HG03159 (cell line): Measurements from ENCODE around the gene ZNF418.

Experiments
- ATAC-seq: cut with Tn5 transposase; IDR thresholded peaks from one replicate; pipeline ENCODE4 v1.9.1; 2021; ENCODE audit warnings: mild to moderate bottlenecking, moderate library complexity; ENCODE audit not compliant: unreplicated experiment

ZNF418 gene

DNA sequence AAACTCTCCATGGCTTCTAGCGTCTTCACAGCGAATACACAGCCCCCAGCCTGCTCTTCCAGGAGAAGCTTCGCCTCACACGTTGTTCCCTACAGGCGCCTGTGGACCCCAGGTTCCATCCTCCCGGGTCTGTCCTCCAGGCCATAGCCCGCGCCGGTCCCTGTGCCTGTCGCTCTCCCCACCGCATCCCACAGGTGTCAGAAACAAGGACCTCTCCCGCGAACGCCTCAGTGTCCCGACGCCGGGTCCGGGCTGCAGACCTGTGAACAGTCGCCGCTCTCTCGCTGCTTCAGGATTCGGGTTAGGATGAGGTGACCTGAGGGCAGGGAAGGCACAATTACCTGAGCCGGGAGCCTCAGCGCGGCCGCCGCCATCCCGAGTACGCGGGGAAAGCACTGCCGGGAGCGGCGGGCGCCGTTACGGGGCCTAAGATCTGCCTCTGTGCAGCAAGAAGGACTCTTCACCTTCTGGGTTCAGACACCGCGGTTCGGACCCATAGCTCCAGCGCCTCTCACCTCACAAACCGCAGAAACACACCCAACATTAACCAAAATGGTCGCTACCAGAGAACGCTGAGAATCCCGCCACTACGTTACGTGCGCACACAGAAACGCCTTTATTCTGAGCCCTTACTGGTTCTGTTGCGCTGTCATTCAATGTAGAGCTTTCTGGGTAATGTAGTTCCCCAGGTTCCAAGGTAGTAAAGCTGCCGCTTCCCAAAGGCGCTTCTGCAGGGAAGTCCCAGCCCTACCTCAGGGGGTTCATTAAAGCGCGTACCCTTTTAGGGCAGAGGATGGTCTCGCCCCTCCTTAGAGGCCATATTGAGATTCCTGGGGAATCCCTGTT, at the start of gene ZNF418:
TSS of gene ZNF418 (minus strand) at position 583 of the 846 bp plus-strand sequence. CDS start 1,580 bp downstream, outside the sequence.
- ATAC-seq: peak; percentile 79

DNA sequence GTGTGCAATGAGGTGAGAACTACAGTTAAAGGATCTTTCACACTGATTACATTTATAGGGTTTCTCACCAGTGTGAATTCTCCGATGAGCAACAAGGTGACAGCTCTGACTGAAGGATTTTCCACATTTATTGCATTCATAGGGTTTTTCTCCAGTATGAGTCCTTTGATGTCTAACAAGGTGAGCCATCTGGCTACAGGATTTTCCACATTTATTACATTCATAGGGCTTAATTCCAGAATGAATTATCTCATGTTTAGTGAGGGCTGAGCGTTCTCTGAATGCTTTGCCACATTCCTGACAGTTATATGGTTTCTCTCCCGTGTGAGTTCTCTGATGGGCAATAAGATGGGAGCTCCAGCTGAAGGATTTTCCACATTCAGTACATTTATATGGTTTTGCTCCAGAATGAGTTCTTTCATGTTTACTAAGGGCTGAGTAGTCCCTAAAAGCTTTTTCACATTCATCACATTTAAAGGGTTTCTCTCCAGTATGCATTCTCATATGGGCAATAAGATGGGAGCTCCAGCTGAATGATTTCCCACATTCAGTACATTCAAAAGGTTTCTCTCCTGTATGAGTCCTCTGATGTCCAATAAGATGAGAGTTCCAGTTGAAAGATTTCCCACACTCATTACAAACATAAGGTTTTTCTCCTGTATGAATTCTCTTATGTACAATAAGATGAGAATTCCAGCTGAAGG, 43.5 kb upstream of the ZNF418 start:
- no peak for ATAC-seq

DNA sequence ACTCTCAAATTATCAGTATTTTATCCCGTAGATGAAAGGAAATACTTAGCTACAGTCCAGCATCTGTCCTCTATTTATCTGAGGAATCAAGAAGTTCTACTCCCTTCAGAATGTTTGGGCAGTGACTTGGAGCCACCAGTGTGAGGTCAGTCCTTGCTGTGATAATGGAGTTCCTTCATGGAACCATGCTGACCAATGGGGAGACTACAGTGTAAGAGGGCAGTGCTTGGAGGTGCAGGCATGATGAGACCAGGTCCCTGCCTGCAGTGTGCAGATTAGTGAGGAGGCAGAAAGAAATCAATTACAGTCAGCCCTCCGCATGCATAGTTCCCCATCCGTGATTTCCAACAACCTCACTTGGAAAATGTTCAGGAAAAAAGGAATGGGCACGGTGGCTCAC, 39.2 kb upstream of the ZNF418 start, which contains the start of gene C19orf18:
TSS of gene C19orf18 (minus strand) at position 101 of the 400 bp plus-strand sequence. CDS start 102 bp downstream, outside the sequence.
- no peak for ATAC-seq

DNA sequence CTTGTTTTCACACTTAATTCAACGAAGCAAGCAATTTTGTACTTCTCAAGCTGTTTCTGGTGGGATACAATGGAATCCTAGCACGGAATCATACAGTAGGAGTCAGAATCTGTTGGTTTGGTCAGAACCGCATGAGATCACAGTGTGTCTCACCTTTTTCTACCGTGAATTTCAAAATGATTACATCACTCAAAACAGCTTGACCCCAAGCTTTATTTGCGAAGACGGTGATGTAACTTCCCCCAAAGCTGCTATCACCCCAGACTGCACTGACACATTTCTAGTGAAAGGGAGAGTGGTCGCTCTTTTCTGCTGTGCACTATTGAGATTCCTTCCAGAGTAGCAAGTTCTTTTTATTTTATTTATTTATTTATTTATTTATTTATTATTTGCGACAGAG, 29.6 kb upstream of the ZNF418 start:
- ATAC-seq: no peak

DNA sequence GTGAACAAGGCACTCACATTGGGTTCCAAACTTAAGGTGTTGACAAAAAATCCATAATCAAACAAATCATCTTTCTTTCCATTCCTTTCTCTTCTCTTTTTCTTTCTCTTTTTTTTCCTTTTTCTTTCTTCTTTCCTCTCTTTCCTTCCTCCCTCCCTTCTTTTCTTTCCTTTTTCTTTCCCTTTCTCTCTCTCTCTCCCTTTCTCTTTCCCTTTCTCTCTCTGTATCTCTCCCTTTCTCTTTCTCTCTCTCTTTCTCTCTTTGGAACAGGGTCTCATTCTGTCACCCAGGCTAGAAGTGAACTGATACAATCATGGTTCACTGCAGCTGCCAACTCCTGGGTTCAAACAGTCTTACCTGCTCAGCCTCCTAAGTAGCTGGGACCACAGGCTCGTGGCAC, 26.6 kb upstream of the ZNF418 start:
- no peak for ATAC-seq

DNA sequence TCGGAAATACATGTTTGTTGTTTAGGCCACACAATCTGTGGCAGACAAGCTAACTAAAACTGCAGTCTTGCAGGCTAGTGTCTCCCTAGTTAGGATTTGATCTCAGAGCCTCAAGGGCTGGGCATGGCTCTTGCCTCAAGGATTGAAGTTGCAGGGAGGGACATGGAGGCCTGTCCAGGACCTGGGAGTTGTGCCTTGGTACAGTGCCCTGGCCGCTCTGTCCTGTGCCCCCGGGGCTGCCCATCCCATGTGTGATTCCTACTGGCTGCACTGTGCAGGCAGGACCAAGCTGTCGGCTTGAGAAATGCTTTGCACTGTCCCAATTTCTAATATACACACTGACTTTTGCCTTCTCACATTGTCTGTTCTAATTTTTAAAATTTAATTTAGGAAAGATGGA, 19.8 kb upstream of the ZNF418 start:
- no peak for ATAC-seq

DNA sequence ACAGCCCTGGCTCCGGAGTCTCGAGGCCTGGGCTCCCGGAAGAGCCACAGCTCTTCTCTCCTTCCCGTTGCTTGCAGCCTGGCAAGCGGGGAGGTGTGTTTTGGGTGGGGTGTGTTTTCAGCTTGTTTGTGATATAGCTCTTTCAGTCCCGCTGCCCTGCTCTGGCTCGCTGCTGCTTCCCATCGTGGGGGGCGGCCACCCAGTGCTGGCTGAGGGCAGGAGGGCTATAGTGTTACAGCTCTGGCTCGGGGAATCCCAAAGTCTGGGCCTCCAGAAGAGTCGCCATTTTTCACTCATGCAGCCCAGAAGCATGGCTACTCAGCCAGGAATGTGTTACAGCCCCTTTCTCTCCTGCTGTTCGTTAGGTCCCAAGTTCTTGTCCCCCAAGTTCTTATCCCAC, 14.5 kb upstream of the ZNF418 start:
- no peak for ATAC-seq

DNA sequence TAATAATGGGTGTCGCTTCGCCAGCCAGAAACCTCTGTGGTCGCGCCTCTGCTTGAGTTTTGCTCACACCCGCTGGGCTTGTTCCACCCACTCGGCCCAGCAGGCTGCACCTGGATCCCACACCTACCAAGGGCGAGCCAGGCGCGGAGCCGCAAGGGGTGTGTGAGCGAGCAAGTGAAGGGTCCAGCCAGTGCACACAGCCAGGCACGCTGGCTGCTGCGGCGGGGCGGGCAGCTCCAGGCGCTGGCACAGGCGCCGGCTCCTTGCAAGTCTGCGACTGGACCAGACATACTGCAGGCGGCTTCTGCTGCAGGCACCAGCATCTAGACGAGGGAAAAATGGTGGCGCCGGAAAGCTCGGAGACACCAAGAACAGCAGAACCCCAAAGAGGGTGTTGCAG, 14.1 kb upstream of the ZNF418 start:
- no peak for ATAC-seq

DNA sequence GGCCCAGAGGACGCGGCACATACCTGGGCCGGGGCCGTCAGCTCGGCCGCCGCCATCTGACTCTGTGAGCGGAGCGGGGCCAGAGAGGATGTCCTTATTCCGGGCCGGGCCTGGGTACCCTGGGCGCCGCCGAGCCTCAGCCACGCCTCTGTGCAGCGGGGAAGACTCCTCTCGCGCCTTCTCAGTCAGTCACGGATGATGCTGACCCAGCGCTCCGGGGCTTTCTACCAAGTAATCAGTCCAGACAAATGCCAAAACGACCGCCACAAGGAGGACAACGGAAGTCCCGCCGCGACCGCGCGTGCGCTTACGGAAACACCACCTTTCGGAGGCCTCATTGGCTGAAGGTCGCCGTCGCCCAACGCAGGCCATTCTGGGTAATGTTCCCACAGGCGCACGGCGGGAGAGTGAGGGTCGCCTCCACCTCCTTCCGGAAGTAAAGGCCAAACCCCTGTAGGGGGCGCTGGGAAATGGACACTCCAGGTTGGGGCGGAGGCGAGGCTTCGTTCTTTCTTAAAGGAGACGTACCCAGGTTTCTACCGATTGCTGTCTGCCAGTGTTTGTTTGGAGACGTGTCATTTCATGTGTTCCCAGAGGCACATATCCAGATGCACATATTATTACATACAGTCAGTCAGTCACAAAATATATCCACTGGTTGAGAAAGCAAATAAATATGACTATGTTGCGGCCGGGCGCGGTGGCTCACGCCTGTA, 12.4 kb upstream of the ZNF418 start, which contains the start of gene ZNF256:
TSS of gene ZNF256 (minus strand) at position 288 of the 716 bp plus-strand sequence. CDS start at position 56, 232 bp downstream.
- peak; percentile 90 for ATAC-seq

DNA sequence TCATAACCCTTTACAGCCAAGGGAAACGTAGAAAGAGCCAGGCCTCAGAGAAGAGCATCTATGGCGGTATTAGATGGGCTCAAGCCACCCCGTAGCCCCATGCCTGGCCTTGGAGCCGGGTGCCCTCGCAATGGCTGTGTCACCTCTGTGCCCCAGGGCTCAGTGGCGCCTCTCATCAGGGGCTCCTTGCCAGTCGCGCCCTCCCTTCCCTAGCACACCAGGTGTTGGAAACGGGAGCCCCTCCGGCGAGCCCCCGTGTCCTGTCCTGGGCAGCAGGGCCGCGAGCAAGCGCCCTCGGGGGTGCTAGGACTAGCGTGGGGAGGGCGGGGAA, 11.9 kb upstream of the ZNF418 start:
- ATAC-seq: no peak

DNA sequence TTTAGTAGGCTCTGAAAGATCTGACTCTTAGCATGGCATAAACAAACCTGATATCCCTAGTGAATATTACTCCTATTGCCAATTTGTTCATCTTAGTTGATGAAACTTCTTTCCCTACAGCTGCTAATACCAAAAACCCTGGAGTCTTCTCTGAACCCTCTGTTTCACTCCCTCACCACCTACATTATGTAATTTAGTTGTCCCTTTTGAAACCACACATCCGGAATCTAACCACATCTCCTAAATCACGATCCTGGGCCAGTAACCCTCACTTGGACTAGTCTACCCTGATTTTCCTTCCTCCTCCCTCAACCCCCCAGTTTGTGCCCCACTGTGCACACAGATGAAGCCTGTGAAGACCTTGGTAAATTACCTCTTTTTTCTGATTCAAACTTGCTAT, 11.1 kb upstream of the ZNF418 start:
- ATAC-seq: no peak

DNA sequence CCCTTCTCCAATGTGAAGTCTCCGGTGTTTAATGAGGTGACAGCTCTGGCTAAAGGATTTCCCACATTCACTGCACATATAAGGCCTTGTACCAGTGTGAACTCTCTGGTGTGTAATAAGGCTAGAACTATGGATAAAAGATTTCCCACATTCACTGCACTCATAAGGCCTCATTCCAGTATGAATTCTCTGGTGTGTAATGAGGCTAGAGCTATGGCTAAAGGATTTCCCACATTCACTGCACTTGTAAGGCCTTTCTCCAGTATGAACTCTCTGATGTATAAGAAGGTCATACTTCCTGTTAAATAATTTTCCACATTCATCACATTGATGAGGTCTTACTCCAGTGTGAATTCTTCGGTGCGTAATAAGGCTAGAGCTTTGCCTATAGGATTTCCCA, 6.4 kb upstream of the ZNF418 start:
- ATAC-seq: no peak

DNA sequence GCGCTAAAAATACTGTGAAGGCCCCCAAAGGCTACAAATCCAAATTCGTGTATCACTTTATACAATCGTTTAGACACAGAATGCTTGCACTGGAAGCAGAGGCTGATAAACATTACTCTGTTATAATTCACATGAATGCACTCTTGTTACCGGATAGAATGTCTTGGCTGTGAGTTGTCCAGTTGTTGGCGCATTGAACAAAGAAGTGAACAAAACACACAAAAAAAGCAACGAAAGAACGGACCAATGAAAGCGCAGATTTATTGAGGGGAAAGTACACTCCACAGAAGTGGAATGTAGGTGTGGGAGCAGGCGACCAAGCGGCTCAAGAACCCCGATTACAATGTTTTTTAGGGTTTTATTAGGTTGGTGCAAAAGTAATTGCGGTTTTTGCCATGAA, 529 bp upstream of the ZNF418 start:
- no peak for ATAC-seq

DNA sequence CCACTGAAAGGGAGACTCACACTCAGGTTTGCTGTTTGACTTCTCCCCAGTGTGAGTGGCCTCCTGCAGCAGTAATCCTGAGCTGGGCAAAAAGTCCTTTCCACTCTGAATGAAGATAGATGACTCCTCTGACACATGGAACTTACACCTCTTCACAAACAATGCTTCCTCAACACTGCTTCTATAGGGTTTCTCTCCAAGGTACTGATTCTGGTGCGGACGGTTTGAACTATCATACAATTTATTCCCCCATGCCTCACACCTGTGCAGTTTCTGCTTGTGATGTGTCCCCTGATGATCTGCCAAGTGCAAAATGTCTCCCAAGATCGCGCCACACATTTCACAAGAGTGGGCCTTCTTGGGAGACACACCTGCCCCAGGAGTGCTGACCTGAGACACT, 7.6 kb downstream of the ZNF418 start:
- no peak for ATAC-seq

DNA sequence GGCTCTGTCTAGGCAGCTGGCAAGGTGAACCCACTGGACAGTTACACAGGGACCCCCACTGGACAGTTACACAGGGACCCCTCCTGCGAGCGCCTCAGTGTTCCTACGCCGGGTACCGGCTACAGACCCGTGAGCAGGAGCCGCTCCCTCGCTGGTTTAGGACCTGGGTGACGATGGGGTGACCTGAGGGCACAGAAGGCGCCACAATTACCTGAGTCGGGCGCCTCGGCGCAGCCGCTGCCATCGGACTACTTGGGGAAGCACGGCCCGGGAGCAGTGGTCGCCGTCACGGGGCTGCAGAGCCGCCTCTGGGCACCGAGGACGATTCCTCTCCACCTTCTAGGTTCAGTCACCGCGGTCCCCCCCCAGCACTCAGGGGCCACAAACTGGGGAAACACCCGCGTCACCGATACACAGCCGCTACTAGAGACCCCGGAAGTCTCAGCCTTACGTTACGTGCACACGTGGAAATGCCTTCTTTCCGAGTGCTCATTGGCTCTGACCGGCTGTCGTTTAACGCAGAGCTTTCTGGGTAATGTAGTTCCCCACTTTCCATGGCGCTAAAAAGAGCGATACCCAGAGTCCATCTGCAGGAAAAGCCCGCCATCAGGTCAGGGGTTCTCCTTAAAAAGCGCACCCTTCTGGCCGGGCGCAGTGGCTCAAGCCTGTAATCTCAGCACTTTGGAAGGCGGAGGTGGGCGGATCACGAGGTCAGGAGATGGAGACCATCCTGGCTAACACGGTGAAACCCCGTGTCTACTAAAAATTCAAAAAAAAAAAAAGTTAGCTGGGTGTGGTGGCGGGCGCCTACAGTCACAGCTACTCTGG, 18.8 kb downstream of the ZNF418 start, which contains the start of gene ZNF417:
TSS of gene ZNF417 (minus strand) at position 425 of the 828 bp plus-strand sequence. CDS start at position 244, 181 bp downstream.
- ATAC-seq: peak; percentile 98

DNA sequence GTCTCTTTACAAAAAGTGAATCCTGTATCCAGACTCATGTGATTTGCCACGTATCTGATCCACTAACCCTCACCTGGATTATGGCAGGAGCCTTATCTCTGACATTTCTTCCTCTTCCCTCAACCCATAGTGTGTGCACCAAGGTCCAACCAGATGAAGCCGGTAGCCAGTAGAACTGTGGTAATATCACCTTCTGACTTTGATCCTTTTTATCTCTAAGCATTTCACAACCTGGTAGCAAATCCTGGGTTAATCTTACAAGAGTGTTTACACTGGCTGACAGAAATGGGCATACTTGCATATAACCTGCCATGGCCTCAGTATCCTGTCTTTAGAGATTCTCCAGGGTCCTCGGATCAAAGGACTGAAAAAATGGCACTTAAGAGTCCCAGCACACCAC, 20.7 kb downstream of the ZNF418 start:
- no peak for ATAC-seq

DNA sequence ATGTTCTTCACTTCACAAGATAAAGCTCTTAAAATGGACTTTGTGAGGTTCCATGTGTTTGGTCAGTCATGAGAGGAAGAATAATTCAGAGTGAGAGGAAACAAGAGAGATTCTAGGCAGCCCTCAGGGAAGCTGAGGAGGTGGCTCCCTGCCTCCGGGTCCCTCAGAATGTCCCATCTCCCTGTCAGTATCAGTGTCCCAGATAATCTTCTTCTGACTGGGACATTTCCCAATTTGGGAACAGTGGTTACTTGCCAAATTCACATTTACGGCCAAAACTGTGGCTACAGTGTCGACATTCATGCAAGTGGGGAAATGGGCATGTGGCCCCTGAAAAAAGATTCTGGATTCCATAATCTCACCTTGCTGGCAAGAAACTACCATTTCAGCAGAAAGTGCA, 27.8 kb downstream of the ZNF418 start:
- no peak for ATAC-seq

DNA sequence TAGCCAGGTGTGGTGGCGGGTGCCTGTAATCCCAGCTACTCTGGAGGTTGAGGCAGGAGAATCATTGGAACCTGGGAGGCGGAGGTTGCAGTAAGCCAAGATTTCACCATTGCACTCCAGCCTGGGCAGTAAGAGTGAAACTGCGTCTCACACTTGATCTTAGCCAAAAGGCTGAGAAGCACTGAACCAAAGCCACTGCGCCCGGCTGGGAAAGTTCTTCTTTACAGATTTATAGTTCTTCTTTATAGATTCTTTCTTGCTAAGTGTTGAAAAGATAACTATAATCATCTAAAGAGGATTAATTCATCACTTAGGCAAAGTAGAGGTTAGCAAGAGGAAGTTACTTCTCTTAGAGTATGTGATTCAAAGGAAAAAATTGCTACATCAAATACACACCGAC, 29.9 kb downstream of the ZNF418 start:
- ATAC-seq: no peak

DNA sequence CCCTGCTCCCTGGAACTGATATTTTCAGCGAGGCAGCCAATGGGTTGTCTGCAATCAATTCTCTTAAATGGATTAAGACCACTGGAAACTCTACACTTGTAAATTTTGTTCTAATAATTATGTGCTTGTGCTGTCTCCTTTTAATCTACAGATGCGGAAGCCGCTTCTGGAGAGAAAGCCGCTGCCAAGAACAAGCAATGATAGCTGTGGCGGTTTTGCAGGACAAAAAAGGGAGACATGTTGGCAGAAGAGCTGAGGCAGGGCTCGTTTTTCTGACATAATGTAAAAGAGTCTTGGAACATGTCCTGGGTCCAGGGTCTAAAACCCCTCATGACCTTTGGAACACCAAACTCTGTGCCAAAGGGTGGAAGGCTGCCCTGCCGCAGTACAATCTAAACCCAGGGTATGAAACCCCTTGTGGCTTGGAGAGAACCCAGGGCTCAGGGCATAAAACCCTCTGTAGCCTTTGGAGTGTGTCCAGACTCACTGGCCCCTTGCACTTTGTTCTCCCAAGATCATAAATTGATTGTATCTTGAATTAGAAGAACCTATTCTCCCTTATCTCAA, 31.5 kb downstream of the ZNF418 start:
- no peak for ATAC-seq

DNA sequence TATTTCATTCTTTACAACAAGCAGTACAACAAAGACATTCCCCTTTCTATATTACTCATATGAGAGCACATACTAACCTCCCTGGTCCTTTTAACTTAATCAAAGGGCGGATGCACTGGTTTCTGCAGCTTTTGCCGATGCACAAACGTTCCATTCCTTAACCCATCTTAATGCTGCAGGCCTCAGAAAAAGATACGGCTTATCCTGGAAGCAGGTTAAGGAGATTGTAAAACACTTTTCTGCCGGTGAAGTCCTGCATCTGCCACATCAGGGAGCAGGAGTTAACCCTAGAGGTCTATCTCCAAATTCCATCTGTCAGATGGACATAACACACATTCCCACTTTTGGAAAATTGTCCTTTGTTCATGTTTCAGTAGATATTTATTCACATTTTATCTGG, 34.9 kb downstream of the ZNF418 start:
- no peak for ATAC-seq
